Fibroblast of villous mesenchyme (primary cell): ENCODE results near the gene PRSS22. TPM values are rescaled to one million over a fixed set of nuclear protein-coding genes. Genes with fewer than 3 reads are reported as not detected.

Experiments used
- DNase-seq: peaks from one replicate; pipeline ENCODE4 v3.0.0-alpha.2; 2010; ENCODE audit warnings: low read depth
- H3K4me3 ChIP-seq: 2 replicates; pipeline ENCODE4 v1.5.1; 2011; ENCODE audit warnings: low read depth, mild to moderate bottlenecking, low read length
- total RNA-seq: library from RNA; depleted of rRNA; stranded (reverse); fragments of >200 nt; gene quantifications from 2 replicates; pipeline ENCODE4 v1.2.3, GENCODE V29; 2012
- TF ChIP-seq, protein P1 (sequence below): IDR thresholded peaks from 2 replicates; pipeline ENCODE4 v1.5.1; 2012; ENCODE audit warnings: low read depth, mild to moderate bottlenecking, low read length; ENCODE audit not compliant: insufficient read depth

The PRSS22 gene
- total RNA-seq, 1 donor: not detected

DNA sequence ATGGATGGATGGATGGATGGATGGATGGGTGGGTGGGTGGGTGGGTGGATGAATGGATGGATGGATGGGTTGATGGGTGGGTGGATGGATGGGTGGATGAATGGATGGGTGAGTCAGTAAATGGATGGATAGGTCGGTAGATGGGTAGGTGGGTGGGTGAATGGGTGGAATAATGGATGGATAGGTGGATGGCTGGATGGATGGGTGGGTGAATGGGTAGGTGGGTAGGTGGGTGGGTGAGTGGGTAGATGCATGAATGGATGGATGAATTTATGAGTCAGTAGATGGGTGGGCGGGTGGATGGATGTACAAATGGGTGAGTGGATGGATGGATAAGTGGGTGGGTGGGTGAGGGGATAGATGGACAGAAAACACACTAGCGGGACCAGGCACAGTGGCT is 23.0 kb downstream of the PRSS22 start:
- H3K4me3 ChIP-seq: no peak overlapping the region
- TF ChIP-seq, protein P1, sequence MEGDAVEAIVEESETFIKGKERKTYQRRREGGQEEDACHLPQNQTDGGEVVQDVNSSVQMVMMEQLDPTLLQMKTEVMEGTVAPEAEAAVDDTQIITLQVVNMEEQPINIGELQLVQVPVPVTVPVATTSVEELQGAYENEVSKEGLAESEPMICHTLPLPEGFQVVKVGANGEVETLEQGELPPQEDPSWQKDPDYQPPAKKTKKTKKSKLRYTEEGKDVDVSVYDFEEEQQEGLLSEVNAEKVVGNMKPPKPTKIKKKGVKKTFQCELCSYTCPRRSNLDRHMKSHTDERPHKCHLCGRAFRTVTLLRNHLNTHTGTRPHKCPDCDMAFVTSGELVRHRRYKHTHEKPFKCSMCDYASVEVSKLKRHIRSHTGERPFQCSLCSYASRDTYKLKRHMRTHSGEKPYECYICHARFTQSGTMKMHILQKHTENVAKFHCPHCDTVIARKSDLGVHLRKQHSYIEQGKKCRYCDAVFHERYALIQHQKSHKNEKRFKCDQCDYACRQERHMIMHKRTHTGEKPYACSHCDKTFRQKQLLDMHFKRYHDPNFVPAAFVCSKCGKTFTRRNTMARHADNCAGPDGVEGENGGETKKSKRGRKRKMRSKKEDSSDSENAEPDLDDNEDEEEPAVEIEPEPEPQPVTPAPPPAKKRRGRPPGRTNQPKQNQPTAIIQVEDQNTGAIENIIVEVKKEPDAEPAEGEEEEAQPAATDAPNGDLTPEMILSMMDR: no peak
- DNase-seq: no peak

DNA sequence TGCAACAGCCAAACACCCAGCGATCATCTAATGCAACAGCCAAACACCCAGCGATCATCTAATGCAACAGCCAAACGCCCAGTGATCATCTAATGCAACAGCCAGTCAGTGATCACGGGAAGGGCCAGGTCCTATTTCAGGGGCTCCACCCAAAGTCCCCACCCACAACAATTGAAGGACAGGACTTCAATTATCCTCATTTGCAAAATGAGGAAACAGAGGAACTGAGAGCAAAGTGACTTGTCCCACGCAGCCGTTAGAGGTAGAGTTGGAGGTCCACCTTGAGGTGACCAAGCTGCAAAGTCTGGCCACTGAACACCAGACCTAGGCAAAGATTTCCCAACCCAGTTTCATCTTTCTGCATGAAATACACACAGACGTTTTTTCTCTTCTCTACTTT is 24.2 kb downstream of the PRSS22 start:
- H3K4me3 ChIP-seq: no peak overlapping the region
- DNase-seq: no peak
- TF ChIP-seq, protein P1: no peak

GRCh38 chr16:2831203-2831602 is 26.8 kb downstream of the PRSS22 start:
- no peak for DNase-seq
- H3K4me3 ChIP-seq: no peak overlapping the region
- TF ChIP-seq, protein P1: no peak

- DNase-seq: no peak
- H3K4me3 ChIP-seq: no peak overlapping the region
- TF ChIP-seq, protein P1: no peak
Measured at GRCh38 chr16:2830355-2830695, 27.6 kb downstream of the PRSS22 start.

- TF ChIP-seq, protein P1: no peak
- DNase-seq: no peak
- H3K4me3 ChIP-seq: no peak within 1 kb of the TSS
Measured at GRCh38 chr16:2829501-2830354, 28.2 kb downstream of the PRSS22 start, which contains the start of gene ZG16B. Gene ZG16B (plus strand): TSS chr16:2830303. CDS start chr16:2830442, 139 bp downstream.

DNA sequence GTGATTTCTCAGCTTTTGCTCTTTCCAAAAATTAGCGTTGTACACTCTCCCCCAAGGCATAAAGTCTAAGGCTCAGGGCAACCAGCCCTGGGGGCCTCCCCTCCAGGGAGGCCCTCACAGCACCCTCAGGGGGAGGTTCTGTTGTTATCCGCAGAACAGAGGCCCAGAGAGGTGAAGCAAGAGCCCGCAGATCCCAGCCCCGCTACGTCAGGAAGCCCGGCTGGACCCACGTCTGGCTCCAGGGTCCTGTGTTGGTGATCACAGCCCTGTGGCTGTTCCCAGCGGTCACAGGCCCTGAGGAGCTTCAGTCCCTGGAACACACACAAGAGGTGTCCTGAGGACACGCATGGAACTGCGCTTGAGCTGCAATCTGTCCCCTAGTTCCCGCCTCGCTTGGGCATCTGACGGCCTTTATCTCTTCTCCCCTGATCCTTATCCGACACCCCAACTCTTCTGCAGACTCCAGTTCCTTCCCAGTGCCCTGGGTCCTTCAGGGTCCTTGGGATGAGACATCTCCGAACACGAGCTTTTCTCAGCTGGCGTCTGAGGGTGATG is 29.0 kb downstream of the PRSS22 start:
- H3K4me3 ChIP-seq: no peak overlapping the region
- TF ChIP-seq, protein P1: no peak
- DNase-seq: no peak
